BE2C (cell line): ENCODE data around the gene SS18L1.

Experiments used
- DNase-seq: peaks from one replicate; pipeline ENCODE4 v3.0.0-alpha.2; 2020
- H3K27me3 ChIP-seq: fragments of 250-450 bp; sonication (Bioruptor Pico); 2 replicates; pipeline ENCODE4 v1.5.1; 2020; ENCODE audit warnings: mild to moderate bottlenecking
- H3K36me3 ChIP-seq: fragments of 250-450 bp; sonication (Bioruptor Pico); 2 replicates; pipeline ENCODE4 v1.5.1; 2020; ENCODE audit warnings: mild to moderate bottlenecking
- H3K4me1 ChIP-seq: fragments of 250-450 bp; sonication (Bioruptor Pico); 2 replicates; pipeline ENCODE4 v1.5.1; 2020
- H3K4me3 ChIP-seq: 2 replicates; pipeline ENCODE4 v1.5.1; 2011; ENCODE audit warnings: low read depth, low read length
- H3K9me3 ChIP-seq: fragments of 250-450 bp; sonication (Bioruptor Pico); 2 replicates; pipeline ENCODE4 v1.5.1; 2020
- CTCF ChIP-seq: IDR thresholded peaks from 2 replicates; pipeline ENCODE4 v1.5.1; 2012; ENCODE audit warnings: mild to moderate bottlenecking, low read depth, low read length

SS18L1 gene

DNA sequence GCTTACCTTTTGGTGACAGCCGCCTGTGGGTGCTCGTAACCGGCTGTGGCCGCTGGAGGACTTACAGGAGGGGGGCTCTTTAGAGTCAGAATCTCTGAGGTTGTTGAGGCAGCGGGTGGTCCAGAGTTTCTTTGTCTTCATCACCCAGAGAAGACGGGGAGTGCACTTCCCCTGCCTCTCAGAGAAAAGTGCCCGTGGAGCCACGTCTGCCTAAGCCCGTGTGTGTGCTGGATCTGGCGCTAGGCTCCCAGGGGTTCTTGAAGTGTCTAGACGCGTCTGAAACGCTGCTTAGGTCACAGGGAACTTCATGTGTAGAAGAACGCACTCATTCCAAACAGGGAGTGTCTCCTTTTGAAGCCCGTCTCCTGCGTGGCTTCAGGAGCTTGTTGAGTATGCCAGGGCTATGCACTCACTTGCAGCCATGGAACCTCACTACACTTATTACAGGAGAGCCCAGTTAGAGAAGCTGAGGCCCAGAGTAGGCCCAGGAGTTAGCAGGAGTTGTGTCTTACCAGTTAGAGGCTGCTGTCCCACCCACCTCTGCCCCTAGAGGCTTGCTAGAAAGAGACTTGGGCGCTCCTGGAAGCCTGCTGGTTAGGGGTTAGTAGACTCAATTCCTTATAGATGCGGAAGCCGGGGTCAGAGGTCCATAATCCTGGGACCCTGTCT lies 20.0 kb upstream of the SS18L1 start:
- no peak for DNase-seq
- peak; percentile 22; the same call in 1 of the 2 replicates for TF ChIP-seq CTCF
- H3K9me3 ChIP-seq: no peaks in the 10 kb centered on the region
- H3K4me1 ChIP-seq: peaks cover 6% of the 10 kb centered on the region; the same call in 1 of the 2 replicates
- H3K4me3 ChIP-seq: peak overlapping the region; percentile 74
- H3K36me3 ChIP-seq: peaks cover 46% of the 10 kb centered on the region
- H3K27me3 ChIP-seq: no peaks in the 10 kb centered on the region

DNA sequence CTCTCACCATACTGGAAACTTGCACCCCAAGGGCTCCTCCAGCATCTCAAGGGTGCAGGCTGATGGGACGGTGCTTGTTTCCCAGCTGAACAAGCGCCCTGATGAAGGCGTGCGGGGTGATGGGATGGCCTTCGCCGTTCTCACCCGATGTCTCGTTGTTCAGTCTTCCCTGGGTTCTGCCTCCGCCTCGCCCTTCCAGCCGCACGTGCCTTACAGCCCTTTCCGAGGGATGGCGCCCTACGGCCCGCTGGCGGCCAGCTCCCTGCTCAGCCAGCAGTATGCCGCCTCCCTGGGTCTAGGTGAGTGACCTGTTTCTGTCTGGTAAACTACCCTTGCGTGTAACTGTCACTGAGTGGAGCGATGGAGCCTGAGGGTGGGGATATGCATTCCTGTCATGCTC lies 17.4 kb upstream of the SS18L1 start:
- Histone ChIP-seq H3K36me3 (peaks cover 68% of the 10 kb centered on the region), H3K4me3 (no peak overlapping the region), H3K9me3 (no peaks in the 10 kb centered on the region; the same call in 1 of the 2 replicates), H3K27me3 (no peaks in the 10 kb centered on the region), H3K4me1 (peaks cover 6% of the 10 kb centered on the region; the same call in 1 of the 2 replicates)
- no peak for DNase-seq
- no peak for TF ChIP-seq CTCF

DNA sequence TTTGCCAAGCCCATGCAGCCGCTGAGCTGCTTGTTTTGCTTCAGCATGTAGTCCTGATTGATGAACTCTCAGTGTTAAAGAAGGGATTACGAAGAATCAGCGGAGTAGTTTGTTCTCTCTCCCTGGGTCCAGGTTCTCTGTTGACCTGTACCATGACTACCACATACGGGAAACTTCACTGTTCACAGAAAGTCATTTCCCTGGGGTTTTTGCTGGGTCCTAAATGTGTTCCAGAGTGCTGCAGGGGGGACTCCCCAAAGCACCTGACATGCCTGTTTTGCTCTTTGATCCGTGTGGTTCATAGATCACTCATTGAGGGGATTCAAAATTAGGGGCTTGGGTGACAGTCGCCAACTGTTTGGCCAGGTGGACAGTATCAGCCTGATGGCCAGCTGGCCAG lies 15.8 kb upstream of the SS18L1 start:
- no peak for TF ChIP-seq CTCF
- peaks cover 79% of the 10 kb centered on the region for H3K36me3 ChIP-seq
- peaks cover 6% of the 10 kb centered on the region; the same call in 1 of the 2 replicates for H3K4me1 ChIP-seq
- no peaks in the 10 kb centered on the region; the same call in 1 of the 2 replicates for H3K9me3 ChIP-seq
- no peak overlapping the region for H3K4me3 ChIP-seq
- no peaks in the 10 kb centered on the region for H3K27me3 ChIP-seq
- DNase-seq: no peak

- TF ChIP-seq CTCF: no peak
- no peak for DNase-seq
- Histone ChIP-seq H3K27me3 (no peaks in the 10 kb centered on the region), H3K36me3 (peaks cover 86% of the 10 kb centered on the region), H3K9me3 (no peaks in the 10 kb centered on the region; the same call in 1 of the 2 replicates), H3K4me1 (peaks cover 6% of the 10 kb centered on the region; the same call in 1 of the 2 replicates), H3K4me3 (no peak overlapping the region)
Measured at GRCh38 chr20:62128502-62128901, 15.1 kb upstream of the SS18L1 start.

DNA sequence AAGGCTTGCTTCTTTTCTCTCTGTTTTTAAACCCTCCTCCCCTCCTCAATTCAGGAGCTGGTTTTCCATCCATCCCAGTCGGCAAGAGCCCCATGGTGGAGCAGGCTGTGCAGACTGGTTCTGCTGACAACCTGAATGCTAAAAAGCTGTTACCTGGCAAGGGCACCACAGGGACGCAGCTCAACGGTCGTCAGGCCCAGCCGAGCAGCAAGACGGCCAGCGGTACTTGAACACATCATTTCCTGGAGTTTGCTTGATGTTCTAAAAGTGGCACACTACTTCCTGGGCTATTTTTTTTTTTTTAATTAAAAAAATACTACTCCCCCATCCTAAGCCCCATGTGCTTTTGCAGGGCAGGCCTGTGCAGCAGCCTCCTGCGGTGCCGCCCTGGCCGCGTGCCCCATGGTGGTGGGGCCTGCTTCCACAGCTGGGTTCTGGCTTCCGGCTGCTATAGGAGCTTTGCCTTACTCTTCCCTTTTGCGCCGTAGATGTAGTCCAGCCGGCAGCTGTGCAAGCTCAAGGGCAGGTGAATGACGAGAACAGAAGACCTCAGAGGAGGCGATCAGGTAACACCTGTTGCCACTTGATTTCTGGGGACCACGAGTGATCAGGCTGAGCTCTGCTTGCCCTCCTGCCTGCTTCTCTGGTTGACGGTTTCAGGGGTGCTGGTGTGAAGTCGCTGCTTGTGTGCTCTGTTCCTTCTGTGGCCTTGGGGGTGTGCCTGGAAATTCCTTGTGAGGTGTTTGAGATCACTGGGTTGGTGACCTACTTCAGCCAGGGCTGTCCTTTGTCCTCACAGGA lies 13.6 kb upstream of the SS18L1 start:
- Histone ChIP-seq H3K9me3 (no peaks in the 10 kb centered on the region; the same call in 1 of the 2 replicates), H3K4me3 (no peak overlapping the region), H3K27me3 (no peaks in the 10 kb centered on the region), H3K36me3 (peaks cover 85% of the 10 kb centered on the region), H3K4me1 (no peaks in the 10 kb centered on the region)
- no peak for TF ChIP-seq CTCF
- DNase-seq: no peak
